ENCODE measurements around the gene CD93.
A peak's percentile ranks its signal among the peaks of the same experiment; 100 is the strongest.

CD93 gene

DNA sequence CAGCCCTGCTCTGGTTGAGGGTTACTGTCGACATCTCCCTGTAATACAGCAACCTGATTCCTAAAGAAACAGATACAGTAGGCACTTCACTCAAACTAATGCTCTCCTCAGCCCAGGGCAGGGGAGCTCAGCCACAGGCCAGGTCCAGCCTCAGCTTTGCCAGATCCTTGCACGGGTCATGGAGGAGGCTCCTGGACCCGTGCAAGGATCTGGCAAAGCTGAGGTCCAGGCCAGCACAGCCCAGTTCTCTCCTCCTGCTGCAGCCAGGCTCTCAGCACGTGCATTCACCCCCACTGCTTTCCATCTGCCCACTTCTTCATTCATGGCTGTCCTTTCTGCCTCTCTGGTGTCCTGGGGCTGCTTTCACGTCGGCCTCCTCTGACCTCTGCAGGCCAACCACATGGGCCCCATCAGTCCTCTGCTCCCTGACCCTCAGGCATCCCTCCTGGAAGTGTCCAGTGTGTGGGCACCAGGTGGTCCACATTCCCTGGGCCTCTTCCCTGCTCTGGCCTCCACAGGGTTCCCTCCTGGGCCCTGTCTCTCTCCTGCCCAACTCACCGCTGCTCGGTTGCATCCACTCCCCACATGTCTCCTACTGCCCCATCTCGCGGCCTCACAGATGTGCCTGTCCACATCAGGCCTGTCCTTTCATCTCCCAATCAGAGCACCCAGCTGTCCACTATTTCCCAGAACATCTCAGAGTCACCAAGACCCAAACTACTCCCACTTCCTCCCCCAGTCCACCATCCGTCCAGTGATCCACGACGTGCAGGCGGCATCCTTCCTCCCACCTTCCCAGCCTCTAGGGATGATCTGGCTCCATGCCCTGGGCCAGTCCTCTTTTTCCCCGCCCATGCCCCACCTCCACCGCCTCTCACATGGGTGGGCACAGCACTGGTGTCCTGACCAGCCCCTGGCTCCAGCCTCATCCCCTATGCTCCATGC, 11.8 kb upstream of the CD93 start:
- DNase-seq (ENCODE audit: low spot score): no peak

DNA sequence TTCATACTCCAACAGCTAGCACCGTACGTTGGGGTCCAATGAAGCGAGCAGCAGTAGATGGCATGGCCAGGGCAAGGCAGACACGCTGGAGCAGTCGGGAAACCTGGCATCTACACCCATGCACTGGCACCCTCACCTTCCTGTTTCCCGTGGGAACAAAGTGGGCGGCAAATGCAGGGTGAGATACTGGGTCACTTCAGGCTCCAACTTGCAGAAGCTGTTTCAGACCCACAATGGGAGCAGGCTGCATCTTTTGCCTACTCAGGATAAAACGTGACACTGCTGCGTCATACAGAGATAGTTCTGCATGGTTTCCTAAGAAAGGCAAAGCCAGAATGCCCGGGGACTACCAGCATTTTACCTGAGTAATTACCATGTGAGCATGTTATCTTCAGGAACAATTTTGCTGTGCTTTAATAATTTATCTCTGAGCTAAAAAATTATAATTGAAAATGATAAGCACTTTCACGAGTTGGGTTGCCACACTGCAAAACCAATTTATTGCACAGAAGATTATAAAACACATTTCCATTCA, 10.9 kb upstream of the CD93 start:
- no peak for DNase-seq (ENCODE audit: low spot score)

DNA sequence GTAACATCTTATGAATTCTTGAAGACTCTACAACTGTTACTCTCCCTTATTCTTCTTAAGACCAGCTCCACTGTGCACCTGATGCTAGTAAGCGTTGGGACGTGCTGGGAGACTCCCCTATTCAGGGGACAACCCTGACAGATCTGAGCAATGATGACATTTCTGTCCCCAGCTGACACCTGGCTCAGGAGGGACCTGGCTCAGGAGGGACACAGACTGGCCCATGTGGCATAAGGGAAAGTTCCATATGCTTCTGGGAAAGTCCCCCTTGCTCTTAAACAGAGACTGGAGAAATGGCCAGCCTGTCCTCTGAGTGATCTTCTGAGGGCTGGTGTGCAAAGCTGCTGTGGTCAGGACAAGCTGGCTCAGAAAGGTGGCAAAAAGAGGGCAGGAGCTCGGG, 10.0 kb upstream of the CD93 start:
- no peak for DNase-seq (ENCODE audit: low spot score)

DNA sequence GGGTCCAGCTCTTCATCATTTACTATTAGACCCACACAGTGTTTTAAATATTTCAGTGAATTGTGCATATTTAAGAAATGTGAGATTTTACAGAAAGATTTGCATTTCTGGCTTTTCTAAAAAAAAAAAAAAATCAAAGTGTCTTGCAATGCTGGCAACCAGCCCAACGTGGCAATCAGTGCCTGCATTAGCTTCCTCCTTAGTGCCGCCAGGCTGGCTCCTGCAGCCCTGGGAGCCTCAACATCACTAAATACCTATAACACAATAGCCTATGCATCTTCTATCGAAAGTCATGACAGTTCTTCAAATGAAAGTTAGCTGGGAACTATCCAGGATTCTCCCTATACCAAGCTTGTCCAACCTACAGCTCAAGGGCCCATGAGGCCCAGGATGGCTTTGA, 9.4 kb upstream of the CD93 start:
- no peak for DNase-seq (ENCODE audit: low spot score)

DNA sequence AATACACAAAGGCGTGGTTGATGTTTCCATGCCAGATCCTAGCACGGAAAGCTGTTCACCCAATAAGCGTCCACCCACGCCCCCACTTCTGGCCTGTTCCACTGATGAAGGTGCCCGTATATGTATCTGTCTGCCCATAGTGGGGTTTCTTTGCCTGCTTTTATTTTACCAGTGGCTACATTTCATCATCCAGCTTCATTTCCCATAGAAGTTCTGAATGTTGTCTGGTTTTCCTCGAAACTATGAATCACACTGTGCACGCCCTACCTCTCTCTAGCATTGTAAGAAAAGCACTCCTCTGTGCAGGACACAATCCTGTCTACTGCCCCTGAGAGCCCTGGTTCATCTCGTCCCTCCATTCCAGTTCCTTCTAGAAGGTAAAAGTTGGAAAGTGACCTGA, 8.8 kb upstream of the CD93 start:
- no peak for DNase-seq (ENCODE audit: low spot score)

DNA sequence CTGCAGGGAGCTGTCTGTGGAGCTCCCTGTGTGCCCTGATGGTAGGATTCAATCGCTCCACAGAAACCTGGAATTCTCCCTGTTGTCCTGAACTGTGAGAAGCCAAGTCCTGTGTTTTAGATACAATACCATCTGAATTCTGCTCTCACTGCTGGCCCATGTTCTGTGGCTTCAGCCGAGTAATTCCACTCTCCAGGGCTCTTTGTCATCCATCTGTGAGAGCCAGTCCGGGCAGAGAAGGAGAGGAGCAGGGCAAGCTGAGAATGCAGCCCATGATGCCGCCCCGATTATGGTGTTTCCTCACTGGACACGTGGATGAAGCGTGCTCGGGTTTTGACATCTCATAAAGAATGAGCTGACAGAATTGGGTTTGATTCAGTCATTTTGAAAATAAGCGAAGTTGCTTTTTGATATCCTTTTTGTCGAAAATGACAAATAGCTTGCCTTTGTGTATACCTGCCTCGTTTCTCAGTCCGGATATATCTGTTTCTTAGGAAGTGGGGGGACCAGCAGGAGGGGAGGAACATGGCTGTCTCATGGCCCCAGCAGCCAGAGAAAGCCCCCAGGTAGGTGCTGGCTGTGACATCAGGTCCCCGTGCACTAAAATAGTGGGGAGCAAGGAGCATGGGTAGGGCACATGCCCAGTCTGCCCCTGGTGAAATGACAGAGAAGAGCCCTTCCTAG, 8.2 kb upstream of the CD93 start:
- no peak for DNase-seq (ENCODE audit: low spot score)

DNA sequence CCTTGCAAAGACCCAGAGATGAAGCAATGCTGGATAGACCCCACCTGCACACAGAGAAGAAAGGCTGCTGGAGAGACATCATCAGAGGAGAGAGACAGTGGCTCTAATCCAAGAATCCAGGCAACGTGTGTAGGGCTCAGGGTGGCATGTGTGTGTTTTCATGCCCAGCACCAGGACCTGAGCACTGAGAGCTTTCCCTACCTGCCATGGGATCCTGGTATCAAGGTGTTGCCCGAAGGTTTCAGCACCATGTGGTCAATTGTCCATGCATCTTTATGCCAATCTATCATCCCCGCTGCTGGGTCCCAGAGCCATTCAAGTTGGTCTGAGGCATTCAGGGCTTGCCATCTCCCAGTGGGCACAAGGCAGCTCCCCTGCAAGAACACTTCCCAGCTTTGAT, 7.5 kb upstream of the CD93 start:
- DNase-seq (ENCODE audit: low spot score): no peak

DNA sequence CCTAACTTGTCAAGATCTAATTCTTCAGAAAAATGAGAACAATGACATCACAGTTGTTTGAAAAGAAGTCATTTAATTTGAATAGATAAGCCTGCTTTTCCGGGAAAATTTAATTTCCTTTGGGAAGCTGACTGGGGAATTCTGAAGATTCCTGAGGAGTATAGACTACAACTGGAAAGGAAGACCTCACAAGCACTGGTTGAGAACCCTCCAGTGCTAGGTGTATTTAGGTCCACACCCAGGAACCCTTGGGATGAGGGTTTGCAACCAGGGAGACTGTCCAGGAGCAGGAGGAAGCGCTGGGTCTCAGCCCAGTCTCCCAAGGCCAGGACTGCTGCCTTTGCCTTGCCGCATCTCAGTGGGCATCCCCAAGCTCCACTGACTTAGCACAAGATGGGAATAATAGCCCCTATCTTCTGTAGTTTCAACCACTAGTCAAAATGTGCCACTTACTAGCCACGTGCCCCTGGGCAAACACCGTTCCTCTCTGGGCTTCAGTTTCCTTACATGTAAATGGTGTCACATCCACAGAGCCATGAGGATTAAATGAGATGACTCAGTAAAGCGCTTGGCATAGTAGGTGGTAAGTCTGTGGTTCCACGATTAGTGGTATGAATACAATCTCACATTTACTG, 6.9 kb upstream of the CD93 start:
- DNase-seq (ENCODE audit: low spot score): no peak

DNA sequence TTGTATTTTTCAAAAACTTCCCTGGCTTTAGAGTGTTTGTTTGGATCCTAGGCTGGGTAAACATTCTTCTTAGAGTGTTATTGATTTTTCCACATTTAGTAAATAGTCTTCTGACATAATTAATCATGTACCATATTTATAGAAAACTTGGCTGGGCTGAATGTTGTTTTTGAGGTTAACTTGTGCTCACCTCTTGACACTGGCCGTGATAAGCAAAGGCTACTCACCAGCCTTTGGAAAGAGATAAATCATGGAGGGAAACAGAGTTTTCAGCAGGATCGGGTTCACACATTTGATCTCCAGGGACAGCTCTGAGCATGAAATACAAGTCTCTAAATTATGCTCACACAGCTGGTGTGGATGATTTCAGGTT, 6.2 kb upstream of the CD93 start:
- DNase-seq (ENCODE audit: low spot score): no peak

DNA sequence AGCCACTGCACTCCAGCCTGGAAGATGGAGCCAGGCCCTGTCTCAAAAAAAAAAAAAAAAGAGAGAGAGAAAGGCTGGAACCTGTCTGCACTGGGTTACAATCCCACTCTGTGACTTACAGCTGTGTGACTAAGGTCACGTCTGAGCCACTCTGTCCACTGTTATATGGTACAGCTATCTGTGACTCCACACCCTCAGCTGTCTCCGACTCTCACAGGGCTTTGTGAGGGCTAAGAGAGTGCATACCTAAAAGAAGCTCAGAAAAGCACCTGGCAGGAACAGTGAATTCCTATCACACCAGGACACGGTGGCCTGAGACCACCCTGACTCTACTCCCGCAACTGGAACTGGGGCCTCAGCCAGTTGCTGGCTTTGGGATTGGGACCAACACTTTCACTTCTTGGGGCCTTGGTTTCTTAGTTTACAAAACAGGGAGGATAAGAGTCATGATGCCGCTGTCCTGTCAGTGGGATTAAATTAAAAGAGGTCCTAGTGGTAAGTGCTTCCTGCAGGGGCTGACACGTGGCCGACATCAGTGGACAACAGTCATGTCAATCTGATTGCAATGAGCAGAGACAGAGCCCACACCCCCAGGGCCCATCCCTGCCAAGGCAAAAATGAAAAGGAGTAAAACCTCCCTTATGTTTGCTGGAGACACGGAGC, 5.7 kb upstream of the CD93 start:
- DNase-seq (ENCODE audit: low spot score): no peak

DNA sequence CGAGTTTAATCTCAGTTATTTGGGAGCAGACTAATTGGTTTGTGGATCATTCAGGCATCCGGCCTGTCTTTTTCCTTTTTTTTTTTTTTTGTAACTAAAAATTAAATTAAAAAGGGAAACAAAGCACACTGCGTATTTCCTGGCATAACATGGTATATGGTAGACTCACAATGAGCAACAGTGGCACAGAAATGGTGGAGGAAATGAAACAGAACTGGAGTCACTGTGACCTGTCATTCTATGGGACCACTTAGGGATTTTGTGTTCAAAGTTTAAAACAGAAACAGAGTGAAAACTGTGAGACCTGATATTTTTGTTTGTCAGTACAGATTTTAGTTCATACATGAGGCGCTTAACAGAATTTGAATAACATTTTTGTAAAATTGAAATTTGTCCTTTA, 4.8 kb upstream of the CD93 start:
- DNase-seq (ENCODE audit: low spot score): no peak

DNA sequence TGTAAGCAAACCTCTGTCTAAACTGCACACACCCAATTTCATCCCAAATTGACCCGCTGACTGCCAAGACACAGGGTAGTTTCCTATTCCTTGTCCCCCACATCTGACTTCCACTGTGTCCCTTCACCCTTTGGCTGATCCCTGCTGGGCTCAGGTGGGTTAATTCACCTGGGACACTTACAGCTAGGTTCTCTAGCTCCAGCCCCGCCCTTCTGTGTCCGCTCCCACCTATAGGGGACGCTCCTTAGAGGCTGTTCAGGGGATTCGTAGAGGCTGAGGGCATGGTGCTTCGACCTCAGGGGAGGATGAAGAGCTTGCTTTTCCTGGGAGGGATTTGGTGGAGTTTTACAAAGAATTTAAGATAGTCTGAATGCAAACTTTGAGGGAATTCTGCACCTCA, 4.0 kb upstream of the CD93 start:
- no peak for DNase-seq (ENCODE audit: low spot score)

DNA sequence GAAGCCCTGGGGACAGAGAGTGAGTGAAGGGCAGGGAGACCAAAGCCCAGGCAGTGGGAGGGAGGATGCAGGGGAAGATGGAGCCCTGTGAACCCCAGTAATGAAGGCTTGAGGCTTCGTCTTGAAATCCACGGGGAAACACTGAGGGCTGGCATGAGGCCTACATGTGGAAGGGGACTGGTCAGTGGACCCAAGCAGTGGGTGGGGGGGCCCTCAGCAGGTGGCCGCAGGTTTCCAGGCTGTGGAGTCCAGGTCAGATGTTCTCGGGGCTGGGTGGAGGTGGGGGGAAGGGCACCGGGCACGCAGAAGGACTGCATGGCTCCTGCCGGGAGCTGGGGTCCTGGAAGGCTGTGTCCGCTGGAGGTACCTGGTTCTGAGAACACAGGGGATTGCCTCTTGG, 2.7 kb upstream of the CD93 start:
- no peak for DNase-seq (ENCODE audit: low spot score)

DNA sequence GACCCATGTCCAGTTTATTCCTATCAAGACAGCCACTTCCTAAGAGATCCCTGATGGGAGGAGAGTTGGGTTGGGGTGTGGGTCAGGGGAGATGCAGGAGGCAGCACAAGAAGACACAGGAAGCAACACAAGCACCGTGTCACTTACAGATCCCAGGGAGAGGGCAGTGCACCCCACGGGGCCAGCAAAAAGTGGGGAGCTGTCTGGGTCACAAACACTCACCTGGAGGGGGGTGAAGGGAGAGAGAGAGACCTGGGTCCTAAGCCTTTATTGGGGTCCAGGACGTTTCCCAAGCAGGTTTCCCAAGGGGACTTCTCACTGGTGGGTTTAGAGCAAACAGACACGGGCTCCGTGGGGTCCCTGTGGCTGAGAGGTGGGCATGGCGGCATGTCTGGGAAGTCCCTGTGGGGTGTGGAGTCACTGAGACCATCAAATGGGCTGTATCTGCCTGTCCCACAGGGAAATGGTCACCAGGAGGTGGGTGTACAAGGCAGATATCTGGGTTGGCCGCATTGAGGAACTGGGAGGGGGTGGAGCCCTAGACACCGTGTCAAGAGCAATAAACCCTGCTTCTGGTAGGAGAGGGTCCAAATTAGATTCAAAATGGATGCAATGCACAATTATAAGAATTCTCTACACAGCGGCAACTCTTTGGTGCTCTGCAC, 1.6 kb upstream of the CD93 start:
- DNase-seq (ENCODE audit: low spot score): no peak

DNA sequence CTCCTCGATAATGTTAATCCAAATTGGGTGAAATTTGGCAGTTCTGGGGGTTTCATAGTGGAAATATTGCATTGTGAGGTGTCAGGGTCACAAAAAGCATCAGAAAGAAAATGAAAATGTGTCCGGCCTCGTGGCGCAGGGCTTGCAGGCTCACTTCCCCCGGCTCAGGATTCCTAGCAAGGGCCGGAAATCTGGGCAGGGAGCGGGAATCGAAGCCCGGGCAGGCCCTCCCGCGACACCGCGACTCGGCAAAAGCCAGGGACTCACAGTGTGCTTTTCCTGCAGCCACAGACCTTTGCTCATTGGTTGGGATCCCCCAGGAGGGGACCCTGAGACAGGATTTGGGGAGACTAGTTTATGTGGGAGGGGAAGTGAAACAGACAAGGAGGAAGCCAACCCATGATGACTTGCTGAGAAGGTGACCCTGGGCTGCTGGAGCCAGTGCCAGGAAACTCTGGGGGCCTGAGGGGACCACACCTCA, 847 bp upstream of the CD93 start:
- peak; percentile 87 for DNase-seq (ENCODE audit: low spot score)

DNA sequence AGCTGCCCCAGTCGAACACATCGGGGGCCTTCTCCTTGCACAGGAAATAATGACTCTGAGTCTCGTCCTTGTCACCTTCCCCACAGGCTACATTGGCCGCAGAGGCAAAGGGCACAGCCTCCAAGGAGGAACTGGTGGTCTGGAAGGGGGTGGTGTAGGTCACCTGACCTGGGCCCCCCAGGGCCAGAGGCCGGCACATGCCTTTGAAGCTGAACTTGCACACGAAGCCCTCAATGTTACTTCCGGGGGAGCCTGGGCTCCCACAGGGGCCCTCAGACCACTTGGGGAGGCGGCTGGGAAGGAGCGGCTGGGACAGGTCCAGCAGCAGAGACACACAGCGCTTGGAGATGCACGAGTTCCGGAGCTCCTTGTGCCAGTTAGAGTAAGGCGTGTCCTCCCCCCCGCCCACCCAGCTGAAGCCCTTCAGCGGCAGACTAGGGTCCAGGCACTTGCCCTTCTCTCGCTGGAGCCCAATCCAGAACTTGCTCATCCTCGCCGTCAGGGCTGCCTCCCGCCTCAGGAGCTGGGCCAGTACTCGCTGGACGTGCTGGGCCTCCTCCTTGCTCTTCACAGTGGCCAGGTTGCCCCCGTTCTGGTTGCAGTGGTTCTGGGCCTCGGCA, 578 bp downstream of the CD93 start:
- peak; percentile 77 for DNase-seq (ENCODE audit: low spot score)

DNA sequence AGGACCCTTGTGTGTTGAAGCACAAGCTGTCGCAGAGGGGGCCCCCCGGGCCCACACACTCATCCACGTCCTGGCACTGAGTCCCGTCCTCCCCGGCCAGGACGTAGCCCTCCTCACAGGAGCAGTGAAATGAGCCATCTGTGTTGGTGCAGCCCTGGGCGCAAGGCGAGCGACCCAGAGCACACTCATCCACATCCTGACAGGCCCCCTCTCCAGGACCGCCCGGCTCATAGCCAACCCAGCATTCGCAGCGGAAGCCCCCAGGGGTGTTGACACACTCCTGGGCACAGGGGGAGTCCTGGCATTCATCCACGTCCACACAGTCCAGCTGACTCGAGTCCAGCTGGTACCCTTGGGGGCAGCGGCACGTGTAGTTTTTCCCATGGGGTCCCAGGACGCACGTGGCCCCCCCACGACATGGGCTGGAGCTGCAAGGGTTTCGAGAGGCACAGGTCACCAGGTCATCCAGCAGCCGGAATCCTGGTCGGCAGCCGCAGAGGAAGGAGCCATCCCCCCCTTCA, 1.2 kb downstream of the CD93 start:
- DNase-seq (ENCODE audit: low spot score): peak; percentile 79

DNA sequence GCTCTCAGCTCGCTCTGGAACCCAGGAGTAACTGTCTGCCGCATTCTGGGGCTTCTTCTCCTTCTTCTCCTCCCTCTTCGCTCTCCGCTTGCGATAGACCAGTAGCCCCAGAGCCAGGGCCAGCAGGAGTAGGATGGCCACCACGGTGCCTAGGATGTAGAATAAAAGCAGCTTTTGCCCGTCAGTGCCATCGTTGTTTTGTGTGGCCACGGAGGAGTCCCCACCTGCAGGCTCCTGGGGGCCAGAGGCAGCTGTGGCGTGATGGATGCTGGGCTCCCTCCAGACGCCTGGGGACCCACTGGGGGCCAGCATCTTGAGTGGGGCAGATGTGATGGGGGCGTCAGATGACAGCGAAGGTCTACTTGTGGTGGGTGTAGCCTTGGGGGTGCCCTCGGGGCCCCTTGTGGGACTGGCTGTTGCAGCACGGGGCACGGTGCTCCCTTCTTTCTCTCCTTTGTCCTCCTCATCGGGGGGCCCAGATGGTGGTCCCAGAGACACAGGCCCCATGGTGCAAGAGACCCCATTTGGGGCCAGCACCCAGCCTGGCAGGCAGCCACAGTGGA, 1.8 kb downstream of the CD93 start:
- DNase-seq (ENCODE audit: low spot score): no peak

DNA sequence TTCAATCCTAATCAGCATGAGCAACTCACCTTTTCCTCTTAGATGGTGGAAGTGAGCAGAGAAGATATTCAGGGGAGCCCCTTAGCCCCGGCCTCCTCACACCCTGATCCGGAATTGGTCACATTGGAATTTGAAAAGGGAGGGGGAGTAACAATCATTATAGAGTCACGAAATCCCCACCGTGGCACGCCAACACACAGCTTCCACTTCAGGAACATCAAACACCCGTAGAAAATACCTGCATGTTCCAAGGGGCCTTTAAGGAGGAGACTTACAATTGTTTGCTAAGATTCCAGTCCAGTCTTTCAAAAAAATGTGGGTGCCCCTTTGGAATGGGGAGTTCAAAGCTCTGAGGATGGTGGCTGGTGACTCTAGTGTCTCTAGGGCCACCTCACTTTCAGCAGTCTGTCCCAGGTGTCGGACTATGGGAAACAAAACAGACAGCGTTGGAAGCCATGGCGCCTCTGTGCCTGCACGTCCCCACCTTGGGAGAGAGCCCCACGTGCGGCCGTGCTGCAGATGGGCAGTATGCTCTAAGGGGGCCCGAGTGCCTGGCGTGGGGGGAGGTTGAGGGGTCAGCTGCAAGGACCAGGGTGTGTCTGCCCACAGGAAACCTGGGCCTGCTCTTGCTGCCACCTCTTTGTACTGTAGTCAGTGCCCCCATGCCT, 2.4 kb downstream of the CD93 start:
- DNase-seq (ENCODE audit: low spot score): no peak
